Left ventricle myocardium inferior (tissue), 1 donor: ENCODE measurements around the gene BICDL1. TPM values are rescaled to one million over a fixed set of nuclear protein-coding genes. Genes with fewer than 3 reads are reported as not detected.

ENCODE experiments used
- DNase-seq: peaks from one replicate; pipeline ENCODE4 v3.0.0-alpha.2; 2020
- H3K27ac ChIP-seq: fragments of 200-600 bp; replicated peaks from 2 replicates; pipeline ENCODE4 v1.8.0; 2021
- H3K27me3 ChIP-seq: fragments of 200-600 bp; 2 replicates; pipeline ENCODE4 v1.8.0; 2021; ENCODE audit warnings: low read depth
- H3K36me3 ChIP-seq: fragments of 200-600 bp; 2 replicates; pipeline ENCODE4 v1.8.0; 2021
- H3K4me1 ChIP-seq: fragments of 200-600 bp; 2 replicates; pipeline ENCODE4 v1.8.0; 2021
- H3K4me3 ChIP-seq: fragments of 200-600 bp; 2 replicates; pipeline ENCODE4 v1.8.0; 2021; ENCODE audit warnings: mild to moderate bottlenecking, moderate library complexity
- H3K9me3 ChIP-seq: fragments of 200-600 bp; replicated peaks from 2 replicates; pipeline ENCODE4 v1.8.0; 2021
- intact Hi-C: fragments of 100-400 bp; cut with micrococcal nuclease; formaldehyde crosslinking; loops from one replicate; pipeline ENCODE4 v1.11.0; 2022
- total RNA-seq: library from RNA; stranded (reverse); fragmentation: NEBNext Ultra II Directional; extraction: Animal tissue kit (Norgen Biotek cat#: 25700); gene quantifications from one replicate; pipeline ENCODE4 v1.2.1, GENCODE V29; 2021
- TF ChIP-seq, protein P1 (sequence below): fragments of 200-600 bp; IDR thresholded peaks from 2 replicates; pipeline ENCODE4 v1.8.0; 2021; ENCODE audit warnings: antibody characterized with exemption, mild to moderate bottlenecking, borderline replicate concordance
- donor health status: DM: no; HTN: yes; CAD: no; lungs with severe emphysema.

BICDL1 gene
- total RNA-seq, 1 donor from 2014 or later: 0.08 TPM

DNA sequence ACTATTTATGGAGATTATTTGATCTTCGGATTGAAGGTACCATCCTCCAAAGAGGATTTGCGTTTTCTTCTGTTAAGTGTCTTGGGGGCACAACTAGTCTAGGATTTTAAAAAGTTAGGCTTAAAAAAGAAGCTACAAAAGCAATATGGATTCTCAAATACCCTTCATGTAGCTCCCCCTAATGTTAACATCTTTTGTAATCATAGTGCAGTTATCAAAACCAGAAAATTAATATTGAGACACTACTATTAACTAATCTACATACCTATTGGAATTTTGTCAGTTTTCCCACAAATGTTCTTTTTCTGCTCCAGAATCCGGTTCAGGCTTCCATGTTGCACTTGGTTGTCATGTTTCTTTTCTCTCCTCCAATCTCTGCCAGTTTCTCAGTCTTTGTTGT lies 62.5 kb downstream of the BICDL1 start:
- H3K4me3 ChIP-seq: no peak overlapping the region
- H3K36me3 ChIP-seq: no peaks in the 10 kb centered on the region
- intact Hi-C loops: no loop called here
- DNase-seq: no peak
- no peaks in the 10 kb centered on the region for H3K9me3 ChIP-seq
- peaks cover 11% of the 10 kb centered on the region for H3K27me3 ChIP-seq
- H3K4me1 ChIP-seq: no peaks in the 10 kb centered on the region
- no peak overlapping the region for H3K27ac ChIP-seq
- TF ChIP-seq, protein P1, sequence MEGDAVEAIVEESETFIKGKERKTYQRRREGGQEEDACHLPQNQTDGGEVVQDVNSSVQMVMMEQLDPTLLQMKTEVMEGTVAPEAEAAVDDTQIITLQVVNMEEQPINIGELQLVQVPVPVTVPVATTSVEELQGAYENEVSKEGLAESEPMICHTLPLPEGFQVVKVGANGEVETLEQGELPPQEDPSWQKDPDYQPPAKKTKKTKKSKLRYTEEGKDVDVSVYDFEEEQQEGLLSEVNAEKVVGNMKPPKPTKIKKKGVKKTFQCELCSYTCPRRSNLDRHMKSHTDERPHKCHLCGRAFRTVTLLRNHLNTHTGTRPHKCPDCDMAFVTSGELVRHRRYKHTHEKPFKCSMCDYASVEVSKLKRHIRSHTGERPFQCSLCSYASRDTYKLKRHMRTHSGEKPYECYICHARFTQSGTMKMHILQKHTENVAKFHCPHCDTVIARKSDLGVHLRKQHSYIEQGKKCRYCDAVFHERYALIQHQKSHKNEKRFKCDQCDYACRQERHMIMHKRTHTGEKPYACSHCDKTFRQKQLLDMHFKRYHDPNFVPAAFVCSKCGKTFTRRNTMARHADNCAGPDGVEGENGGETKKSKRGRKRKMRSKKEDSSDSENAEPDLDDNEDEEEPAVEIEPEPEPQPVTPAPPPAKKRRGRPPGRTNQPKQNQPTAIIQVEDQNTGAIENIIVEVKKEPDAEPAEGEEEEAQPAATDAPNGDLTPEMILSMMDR: no peak

DNA sequence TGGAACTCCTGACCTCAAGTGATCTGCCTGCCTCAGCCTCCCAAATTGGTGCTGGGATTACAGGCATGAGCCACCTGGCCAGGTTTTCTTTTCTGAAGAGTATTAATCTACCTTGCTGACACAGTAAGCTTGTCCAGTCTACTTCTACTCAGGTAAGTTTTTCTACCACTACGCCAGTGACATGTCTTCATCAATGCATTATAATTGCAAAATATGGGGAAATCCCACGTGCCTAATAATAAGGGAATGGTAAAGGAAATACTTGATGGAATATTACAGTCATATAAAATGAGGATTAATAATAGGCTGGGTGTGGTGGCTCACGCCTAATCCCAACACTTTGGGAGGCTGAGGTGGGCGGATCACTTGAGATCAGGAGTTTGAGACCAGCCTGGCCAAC lies 65.3 kb downstream of the BICDL1 start:
- Histone ChIP-seq H3K27me3 (peaks cover 20% of the 10 kb centered on the region), H3K27ac (no peak overlapping the region), H3K9me3 (no peaks in the 10 kb centered on the region), H3K4me1 (no peaks in the 10 kb centered on the region), H3K36me3 (no peaks in the 10 kb centered on the region), H3K4me3 (no peak overlapping the region)
- intact Hi-C loops: no loop called here
- DNase-seq: no peak
- TF ChIP-seq, protein P1: no peak

DNA sequence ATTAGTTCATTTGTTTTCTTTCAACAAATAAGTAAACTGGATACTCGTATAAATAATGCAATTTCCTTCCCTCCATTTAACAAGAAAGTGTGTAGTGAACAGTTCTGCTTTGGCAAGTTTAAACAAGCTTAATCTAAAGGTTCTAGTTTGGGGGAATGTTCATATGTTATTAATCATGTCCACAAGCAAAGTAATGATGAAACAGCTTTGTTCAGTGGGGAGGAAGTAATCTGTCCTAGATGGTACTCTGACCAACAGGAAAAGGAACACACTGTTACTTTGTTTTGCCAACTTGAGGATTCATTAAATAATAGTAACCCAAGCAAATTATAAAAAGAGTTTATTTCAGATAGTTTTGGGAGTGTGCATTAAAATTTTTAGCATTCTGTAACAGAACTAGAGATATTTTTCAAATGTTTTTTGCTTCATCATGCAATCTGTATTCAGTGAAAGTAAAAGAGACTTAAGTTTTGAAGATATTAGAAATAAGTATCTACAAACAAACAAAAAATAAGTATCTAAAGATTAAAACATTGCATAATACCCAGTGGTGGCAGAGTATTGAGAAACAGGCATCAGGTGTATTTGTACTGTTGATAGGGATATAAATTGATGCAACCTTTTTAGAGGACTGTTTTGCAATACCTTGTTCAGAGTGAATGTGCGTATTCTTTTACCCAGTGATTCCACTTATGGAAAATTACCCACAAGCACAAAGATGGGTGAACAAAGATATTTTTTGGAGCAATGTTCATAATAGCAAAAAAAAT lies 66.4 kb downstream of the BICDL1 start:
- Histone ChIP-seq H3K36me3 (no peaks in the 10 kb centered on the region), H3K4me3 (no peak overlapping the region), H3K27me3 (peaks cover 31% of the 10 kb centered on the region), H3K27ac (no peak overlapping the region), H3K4me1 (no peaks in the 10 kb centered on the region), H3K9me3 (no peaks in the 10 kb centered on the region)
- no peak for DNase-seq
- intact Hi-C loops: no loop called here
- TF ChIP-seq, protein P1: no peak

DNA sequence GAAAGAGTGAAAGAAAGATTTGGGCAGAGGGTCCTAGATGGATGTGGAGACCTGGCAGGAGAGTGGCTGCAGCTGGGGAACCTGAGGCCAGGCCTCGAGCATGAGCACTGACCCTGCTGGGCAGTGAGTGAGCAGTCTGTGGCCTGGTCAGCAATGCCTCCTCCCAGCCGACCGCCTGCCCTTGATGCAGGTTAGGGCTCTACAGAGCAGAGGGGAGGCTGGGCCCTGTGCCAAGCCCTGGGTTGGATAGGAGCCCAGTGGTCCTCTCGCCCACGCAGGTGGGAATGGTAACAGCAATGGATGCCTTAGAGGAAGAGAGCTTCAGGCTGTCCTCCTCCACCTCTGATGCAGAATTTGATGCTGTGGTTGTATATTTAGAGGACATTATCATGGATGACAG lies 67.7 kb downstream of the BICDL1 start:
- H3K36me3 ChIP-seq: no peaks in the 10 kb centered on the region
- TF ChIP-seq, protein P1: no peak
- H3K4me3 ChIP-seq: no peak overlapping the region
- intact Hi-C loops: no loop called here
- peaks cover 37% of the 10 kb centered on the region for H3K27me3 ChIP-seq
- no peaks in the 10 kb centered on the region for H3K9me3 ChIP-seq
- no peaks in the 10 kb centered on the region for H3K4me1 ChIP-seq
- DNase-seq: no peak
- no peak overlapping the region for H3K27ac ChIP-seq

DNA sequence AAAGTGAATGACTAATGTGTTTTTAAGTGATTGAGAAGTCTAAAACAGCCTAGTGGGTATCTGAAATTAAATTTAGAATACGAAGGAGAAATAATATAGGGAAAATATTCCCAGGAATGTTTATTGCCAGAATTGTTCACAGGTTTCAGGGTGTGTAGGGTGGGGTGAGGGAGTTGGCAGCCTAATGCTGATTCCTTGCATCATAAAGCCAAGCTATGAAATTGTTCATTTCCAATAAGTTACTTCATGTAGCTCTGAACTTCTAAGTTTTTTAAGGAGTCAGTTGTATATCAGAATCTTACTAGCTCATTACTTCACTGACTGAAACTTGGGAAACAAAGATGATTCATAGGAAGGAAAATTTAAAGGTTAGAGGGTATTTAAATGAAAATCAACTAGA lies 71.2 kb downstream of the BICDL1 start:
- Histone ChIP-seq H3K27ac (no peak overlapping the region), H3K4me1 (peaks cover 11% of the 10 kb centered on the region), H3K36me3 (no peaks in the 10 kb centered on the region), H3K9me3 (no peaks in the 10 kb centered on the region), H3K27me3 (peaks cover 65% of the 10 kb centered on the region), H3K4me3 (no peak overlapping the region)
- no peak for DNase-seq
- TF ChIP-seq, protein P1: no peak
- intact Hi-C loops: no loop called here
